Activated CD8-positive, alpha-beta memory T cell treated with anti-CD3 and anti-CD28 coated beads, Interleukin-2, amount 50 U/mL, for 24 hours (primary cell): Measurements from ENCODE around the gene ACVR2B.

Experiments
- DNase-seq: peaks from one replicate; pipeline ENCODE4 v3.0.0-alpha.2; 2020; ENCODE audit errors: extremely low read depth

ACVR2B gene

DNA sequence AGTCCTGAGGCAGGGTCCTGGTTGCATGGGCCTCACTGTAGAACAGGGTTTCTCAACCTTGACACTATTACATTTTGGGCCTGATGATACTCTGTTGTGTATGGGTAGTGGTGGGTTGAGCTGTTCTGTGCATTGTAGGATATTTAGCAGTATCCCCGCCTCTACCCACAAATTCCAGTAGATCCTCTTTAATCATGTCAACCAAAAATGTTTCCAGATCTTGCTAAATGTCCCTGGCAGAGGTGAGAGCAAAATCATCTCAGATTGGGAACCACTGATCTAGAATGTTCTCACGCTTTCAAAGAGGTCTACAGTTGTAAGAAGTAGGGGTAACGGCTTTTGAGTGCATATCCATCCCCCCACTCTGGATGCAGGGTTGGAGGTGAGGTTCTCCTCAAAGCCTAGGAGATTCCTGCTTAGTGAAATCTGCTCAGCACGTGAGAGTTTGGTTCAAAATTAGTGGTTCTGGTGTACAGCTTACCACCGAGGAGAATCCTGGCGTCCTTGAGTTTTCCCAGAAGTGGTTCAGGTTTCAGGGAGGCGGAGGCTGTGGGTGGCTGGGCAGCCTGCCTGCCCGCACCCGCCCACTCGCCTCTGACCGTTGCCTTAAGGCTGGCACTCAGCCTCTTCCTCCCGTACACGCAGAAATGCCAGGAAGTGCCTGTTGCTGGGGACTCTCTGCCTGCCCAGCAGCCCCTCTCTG is 5.3 kb downstream of the ACVR2B start:
- no peak for DNase-seq

DNA sequence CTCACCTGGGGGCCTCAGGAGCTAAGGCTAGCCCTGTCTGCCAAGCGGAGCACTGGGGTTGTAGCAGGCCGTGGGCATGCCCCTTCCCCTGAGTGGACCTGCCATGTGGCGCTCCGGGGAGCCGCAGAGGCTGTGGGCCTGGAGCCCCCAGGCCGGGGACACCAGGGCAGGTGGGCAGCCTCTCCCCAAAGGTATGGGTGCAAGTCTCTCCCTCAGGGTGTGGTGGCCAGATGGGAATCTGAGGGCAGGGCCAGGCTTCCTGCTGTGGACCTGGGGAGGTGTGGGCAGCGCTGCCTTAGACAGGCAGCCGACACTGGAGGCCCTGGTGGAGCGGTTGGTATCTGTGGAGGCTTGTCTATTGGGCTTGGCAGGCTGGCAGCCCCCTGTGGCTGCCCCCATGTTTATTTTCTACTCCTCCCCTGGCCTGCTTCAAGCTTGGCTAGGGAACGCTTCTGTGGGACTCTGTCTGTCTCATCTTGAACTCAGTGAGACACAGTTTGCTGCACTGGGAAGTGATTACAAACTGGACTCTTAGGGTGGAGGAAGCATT is 5.9 kb downstream of the ACVR2B start:
- DNase-seq: no peak

DNA sequence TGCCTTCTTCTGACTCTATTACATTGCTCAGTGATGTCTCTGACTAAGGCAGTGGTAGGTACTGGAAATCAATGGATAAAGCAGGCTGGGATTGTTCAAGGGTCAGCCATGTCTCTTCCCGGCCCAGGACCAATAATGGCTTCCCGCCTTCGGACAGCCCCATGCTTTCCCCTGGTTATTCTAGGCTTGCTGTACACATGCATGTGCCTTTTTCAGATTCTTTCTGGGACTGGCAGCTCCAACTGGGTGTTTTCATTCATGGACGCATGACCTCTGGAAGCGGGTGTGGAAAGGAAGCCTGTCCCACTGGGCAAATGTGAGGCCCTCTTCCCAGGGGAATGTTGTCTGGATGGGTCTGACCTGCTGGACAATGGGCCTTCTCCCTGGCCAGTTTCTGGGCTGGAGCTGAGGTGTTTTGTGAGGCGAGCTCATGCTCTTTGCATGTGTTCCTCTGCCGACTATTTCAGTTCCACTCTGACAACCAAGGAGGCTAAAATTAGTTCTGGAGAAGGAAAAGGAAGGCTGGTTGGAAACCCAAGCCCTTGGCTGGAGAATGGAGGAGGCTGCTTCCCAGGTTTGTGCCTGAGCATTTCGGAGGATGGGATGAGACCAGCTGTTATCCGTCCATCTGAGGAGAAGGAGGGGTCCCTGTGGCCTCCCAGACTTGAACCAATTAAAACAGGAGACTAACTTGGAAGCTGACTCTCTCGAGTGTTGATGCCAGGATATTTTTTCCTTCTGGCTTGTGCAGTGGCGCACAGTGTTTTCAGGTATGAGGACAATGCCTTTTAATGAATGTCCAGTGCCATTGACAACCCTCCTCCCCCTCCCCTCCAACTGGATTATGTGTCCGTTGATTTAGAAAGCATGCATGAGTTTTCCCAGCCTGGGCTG is 6.9 kb downstream of the ACVR2B start:
- DNase-seq: no peak

GRCh38 chr3:38465588-38466154 is 12.0 kb downstream of the ACVR2B start:
- no peak for DNase-seq

- no peak for DNase-seq
These were observed 15.1 kb downstream of the ACVR2B start for GRCh38 chr3:38468765-38469164.

GRCh38 chr3:38469852-38470251 is 16.2 kb downstream of the ACVR2B start:
- DNase-seq: no peak

- no peak for DNase-seq
These were observed 17.7 kb downstream of the ACVR2B start for GRCh38 chr3:38471260-38471857.

DNA sequence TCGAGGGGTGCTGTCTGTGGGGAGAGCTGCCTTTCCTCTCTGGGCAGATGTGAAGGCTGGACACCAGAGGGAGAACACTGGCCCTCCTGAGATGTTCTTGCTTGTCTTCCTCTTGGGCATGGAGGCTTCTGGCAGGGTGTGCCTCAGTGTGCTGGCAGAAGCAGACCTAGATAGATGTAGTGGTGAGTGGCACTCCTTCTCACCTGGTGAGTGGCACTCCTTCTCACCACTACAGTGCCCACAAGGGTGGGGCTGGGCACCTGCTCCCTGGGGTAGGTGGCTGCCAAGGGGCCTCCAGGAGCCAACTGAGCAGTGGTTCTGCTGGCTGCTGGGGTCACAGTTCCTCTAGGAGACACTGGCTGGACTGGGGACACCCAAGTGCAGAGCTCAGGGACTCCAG is 18.7 kb downstream of the ACVR2B start:
- no peak for DNase-seq

GRCh38 chr3:38473229-38473628 is 19.5 kb downstream of the ACVR2B start:
- no peak for DNase-seq

DNA sequence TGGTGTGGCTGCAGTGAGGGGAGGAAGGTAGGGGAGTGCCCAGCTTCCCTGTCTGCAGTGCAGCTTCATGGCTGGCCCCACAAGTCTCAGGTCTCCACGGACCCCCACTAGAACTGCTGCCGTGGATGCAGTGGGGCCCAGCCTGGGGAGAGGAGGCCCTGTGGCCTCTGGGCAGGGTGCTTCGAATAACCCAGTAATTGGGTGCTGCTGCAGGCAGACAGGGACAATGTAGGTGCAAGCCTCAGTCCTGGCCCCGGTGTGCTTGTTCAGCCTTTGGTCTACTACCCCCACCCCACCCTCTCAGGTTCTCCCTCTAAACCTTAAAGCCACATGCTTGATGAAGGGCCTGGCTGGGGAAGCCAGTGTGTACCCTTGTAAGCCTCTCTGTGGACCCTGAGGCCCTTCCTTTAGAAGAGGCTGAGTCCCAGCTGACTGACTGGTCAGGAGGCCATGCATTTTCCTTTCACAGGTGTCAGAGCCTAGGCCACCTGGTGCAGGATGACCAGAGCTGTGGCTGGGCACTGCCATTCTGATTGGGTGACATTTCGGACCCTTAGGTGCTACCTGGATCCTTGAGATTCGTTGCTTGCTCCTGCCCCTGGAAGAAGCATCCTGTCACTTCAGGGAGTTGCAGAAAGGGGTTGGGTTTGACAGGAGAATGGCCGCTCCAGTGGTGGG is 21.4 kb downstream of the ACVR2B start:
- DNase-seq: no peak

DNA sequence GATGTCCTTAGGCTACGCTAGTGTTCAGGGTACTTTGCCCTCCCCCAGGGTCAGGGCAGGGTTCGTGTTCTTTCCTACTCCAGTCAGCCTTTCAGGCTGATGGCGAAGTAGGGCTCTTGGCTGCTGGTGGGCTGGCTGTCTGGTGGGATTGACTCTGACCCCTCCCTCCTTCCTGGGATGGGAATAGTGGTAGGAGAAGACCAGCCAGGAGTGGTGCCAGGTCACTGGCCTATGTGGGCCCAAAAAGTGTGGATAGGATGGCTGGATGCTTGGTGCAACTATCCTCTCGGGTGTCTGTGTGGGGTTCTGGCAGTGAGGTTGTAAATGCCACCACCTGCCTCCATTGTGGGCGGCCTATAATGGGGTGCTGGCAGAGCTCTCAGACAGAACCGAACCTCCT is 22.0 kb downstream of the ACVR2B start:
- DNase-seq: no peak

DNA sequence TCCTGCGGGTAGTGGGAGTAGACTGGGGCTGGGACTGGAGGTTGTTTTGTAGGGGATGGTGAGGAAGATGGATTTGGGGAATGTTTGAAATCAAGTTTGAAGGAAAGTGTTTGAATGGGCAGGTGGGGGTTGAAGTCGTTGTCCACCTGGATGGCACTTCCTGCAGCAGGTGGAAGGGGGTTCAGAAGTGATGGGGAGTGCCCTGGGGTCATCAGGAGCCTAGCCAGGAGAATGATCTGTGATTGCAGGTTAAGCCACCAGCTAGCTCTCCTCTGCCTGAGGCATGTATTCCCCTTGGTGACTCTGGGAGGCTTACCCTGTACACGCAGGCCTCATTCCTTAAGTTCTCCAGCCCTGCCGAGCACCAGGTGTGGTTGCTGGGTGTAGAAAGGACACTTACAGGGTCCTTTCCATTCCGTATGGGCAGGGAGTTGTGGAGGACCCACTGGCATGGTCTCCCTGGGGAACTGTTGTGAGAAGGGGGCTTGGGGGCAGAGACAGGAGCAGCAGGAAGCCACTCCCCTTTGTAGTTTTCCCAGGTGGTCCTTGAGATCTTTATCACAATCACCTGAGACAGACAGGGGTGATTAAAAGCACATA is 22.6 kb downstream of the ACVR2B start:
- no peak for DNase-seq

DNA sequence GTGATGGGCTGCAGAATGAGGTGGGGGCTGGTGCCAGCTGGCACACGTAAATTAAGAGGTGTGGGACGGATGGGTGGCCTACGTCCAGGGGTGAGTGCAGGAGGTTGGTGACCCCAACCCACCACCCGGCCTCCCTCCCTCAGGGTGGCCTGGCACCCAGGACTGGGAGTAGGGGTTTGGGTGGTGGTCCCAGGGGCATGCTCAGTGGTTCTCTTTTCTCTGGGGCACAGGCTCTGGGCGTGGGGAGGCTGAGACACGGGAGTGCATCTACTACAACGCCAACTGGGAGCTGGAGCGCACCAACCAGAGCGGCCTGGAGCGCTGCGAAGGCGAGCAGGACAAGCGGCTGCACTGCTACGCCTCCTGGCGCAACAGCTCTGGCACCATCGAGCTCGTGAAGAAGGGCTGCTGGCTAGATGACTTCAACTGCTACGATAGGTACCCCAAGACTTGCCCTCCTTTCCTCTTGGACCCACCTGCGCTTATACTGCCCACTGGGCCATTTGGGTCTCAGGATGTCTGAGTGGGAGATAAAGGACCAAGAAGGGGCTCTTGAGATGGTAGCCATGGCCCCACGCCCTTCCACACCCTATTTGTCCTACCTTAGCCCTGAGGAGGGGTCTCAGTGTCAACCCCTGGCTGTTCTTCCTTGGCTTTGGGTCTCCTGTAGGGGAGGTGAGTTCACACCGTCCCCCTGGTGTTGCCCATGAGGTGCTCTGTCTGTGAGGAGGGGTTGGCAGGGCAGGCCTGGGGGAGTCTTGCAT is 23.5 kb downstream of the ACVR2B start:
- no peak for DNase-seq

DNA sequence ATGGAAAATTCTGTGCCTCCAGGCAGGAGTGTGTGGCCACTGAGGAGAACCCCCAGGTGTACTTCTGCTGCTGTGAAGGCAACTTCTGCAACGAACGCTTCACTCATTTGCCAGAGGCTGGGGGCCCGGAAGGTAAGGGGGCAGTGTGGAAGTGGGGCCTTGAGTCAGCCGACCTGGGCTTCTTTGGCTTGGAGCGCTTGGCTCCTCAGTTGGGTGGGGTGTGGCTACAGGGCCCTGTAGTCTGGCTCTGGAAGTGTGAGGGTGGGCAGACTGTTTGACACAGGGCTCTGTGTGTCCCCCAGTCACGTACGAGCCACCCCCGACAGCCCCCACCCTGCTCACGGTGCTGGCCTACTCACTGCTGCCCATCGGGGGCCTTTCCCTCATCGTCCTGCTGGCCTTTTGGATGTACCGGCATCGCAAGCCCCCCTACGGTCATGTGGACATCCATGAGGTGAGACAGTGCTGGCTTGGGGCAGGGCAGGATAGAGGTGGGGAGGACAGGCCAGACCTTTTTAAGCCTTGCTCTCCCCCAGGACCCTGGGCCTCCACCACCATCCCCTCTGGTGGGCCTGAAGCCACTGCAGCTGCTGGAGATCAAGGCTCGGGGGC is 24.3 kb downstream of the ACVR2B start:
- DNase-seq: no peak

GRCh38 chr3:38478901-38479300 is 25.2 kb downstream of the ACVR2B start:
- DNase-seq: no peak

DNA sequence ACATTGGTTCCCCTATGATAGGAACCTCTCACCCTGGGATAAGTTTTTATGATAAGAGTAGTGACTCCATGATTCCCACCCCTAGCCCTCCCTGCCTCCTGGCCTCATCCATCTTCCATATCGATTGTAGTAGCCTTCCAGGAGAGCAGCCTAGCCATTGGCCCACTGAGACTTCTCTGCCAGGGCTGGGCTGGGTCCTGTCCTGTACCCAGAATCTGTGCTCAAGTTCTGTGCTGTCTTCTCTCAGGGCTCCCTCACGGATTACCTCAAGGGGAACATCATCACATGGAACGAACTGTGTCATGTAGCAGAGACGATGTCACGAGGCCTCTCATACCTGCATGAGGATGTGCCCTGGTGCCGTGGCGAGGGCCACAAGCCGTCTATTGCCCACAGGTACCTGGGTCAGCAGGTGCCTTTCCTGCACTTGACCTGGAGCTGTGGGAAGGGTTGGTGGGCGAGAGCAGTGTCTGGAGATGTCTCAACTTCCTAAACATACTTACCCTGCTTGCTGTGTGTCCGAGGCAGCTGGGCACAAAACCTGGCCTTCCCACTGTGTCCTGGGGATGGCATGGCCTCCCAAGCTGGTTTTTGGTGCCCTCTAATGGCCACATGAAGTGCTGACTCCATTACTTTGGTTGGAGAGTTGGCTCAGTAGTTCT is 25.9 kb downstream of the ACVR2B start:
- DNase-seq: peak; percentile 20

- no peak for DNase-seq
These were observed 26.4 kb downstream of the ACVR2B start for GRCh38 chr3:38480093-38480445.

DNA sequence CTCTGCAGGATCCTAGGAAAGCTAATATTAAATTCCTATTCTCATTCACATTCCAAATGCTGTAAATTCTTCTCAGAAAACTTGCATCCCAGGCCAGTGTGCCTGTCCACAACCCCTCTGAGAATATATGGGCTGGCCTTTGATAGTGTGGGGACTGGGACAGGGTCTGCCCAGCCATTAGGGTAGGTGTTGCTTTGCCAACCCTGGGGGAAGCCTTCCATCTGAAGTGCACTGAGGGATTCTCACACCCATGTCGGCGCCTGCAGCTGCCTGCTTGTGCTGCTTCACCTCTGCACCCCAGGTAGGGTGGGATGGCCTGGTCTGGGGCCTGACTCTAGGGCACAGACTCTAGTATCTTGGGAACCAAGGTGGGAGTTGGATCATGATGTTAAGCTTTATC is 27.2 kb downstream of the ACVR2B start:
- no peak for DNase-seq

DNA sequence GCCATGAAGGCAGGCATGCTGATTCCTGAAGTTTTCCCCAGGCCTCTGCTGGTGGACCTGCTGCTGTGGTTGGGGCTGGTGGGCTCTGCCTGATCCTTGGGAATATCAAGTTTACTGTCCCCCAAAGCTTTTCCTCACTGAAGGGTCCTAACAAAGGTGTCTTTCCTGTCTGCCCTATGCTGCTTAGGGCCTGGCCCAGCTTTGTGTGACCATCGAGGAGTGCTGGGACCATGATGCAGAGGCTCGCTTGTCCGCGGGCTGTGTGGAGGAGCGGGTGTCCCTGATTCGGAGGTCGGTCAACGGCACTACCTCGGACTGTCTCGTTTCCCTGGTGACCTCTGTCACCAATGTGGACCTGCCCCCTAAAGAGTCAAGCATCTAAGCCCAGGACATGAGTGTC is 29.3 kb downstream of the ACVR2B start:
- no peak for DNase-seq

- DNase-seq: no peak
These were observed 33.6 kb downstream of the ACVR2B start for GRCh38 chr3:38487323-38487722.
